HepG2 (cell line): ENCODE data around the gene PHF2. TPM values are rescaled to one million over a fixed set of nuclear protein-coding genes. Genes with fewer than 3 reads are reported as not detected.

Experiments
- ATAC-seq: fragments of 200-7000 bp; cut with Tn5 transposase; 3 replicates; pipeline ENCODE4 v1.9.1; 2020; ENCODE audit warnings: mild to moderate bottlenecking, moderate library complexity
- BruUV-seq: library from RNA; stranded (reverse); fragments of 400-500 nt; replicated peaks from 2 replicates; lab custom pipeline; 2021; lab: Mats Ljungman, UMichigan
- CTCF ChIA-PET: fragments of 300-600 bp; formaldehyde crosslinking; extraction: SDS; loops from one replicate; lab custom pipeline; 2021; ENCODE audit warnings: low total read pairs, inconsistent platforms, low intra/inter-chr PET ratio; lab: Yijun Ruan, JAX
- POLR2A ChIA-PET: fragments of 350-600 bp; sonication (Branson Sonifier 250); formaldehyde crosslinking; loops from one replicate; lab custom pipeline; 2020; ENCODE audit warnings: antibody characterized with exemption, inconsistent platforms; lab: Yijun Ruan, JAX
- DNase-seq: peaks from one replicate; pipeline ENCODE4 v3.0.0-alpha.2; 2015; ENCODE audit warnings: low spot score
- FAIRE-seq: peaks from 3 replicates; lab custom pipeline; 2011; peaks lifted over from hg19 to GRCh38; lab: Jason Lieb, UNC
- H2AFZ ChIP-seq: one replicate; pipeline ENCODE4 v1.6.1; 2011; ENCODE audit warnings: low read length, inconsistent platforms
- H3K27ac ChIP-seq: fragments of 300-600 bp; 3 replicates; pipeline ENCODE4 v1.8.0; 2011; ENCODE audit warnings: mixed run types, mild to moderate bottlenecking, mixed read lengths, low read length, inconsistent platforms; ENCODE audit not compliant: insufficient read depth; ENCODE audit errors: extremely low read length
- H3K27me3 ChIP-seq, 2 experiments: fragments of 200-600 bp in 1 of 2; 2 replicates in 1 of 2; 3 replicates in 1 of 2; pipeline versions ENCODE4 v1.6.0 to v1.8.0; 2011; ENCODE audit warnings: low read length in 2 of 2, mild to moderate bottlenecking in 2 of 2, moderate library complexity in 2 of 2, inconsistent platforms in 1 of 2; ENCODE audit not compliant: insufficient read depth in 2 of 2, control insufficient read depth in 1 of 2
- H3K36me3 ChIP-seq, 2 experiments: fragments of 200-600 bp in 1 of 2; replicated peaks in 1 of 2; 2 replicates in 1 of 2; 3 replicates in 1 of 2; pipeline versions ENCODE4 v1.5.1 to v1.8.0; 2011; ENCODE audit warnings: low read length in 2 of 2, inconsistent platforms in 1 of 2; ENCODE audit not compliant: insufficient read depth in 2 of 2, control insufficient read depth in 1 of 2
- H3K4me1 ChIP-seq: 2 replicates; pipeline ENCODE4 v1.5.1; 2012; ENCODE audit warnings: low read length, inconsistent platforms; ENCODE audit not compliant: insufficient read depth
- H3K4me2 ChIP-seq: 2 replicates; pipeline ENCODE4 v1.6.0; 2011; ENCODE audit warnings: low read depth, low read length, inconsistent platforms
- H3K4me3 ChIP-seq, 3 experiments: fragments of 200-600 bp in 1 of 3; sonication (generic), shearing (Covaris generic) in 1 of 3; replicated peaks in 1 of 3; 2 replicates each; pipeline ENCODE4 v1.5.1; 2011 to 2016; ENCODE audit warnings: low read length in 3 of 3, inconsistent platforms in 2 of 3, low read depth in 2 of 3, mild to moderate bottlenecking in 2 of 3, control low read depth in 1 of 3, mixed read lengths in 1 of 3; ENCODE audit not compliant: insufficient read depth in 1 of 3
- H3K79me2 ChIP-seq: one replicate; pipeline ENCODE4 v1.6.1; 2011; ENCODE audit warnings: low read length, inconsistent platforms; ENCODE audit not compliant: insufficient read depth
- H3K9ac ChIP-seq: 2 replicates; pipeline ENCODE4 v1.6.0; 2011; ENCODE audit warnings: mild to moderate bottlenecking, low read depth, low read length, inconsistent platforms; ENCODE audit not compliant: insufficient read depth
- H3K9me3 ChIP-seq: 2 replicates; pipeline ENCODE4 v1.5.1; 2012; ENCODE audit warnings: mild to moderate bottlenecking, low read length
- H4K20me1 ChIP-seq: 2 replicates; pipeline ENCODE4 v1.6.0; 2011; ENCODE audit warnings: inconsistent platforms, mild to moderate bottlenecking, low read length, moderate library complexity; ENCODE audit not compliant: insufficient read depth
- ARID2 ChIP-seq: sonication (generic); formaldehyde crosslinking; IDR thresholded peaks from 2 replicates; pipeline ENCODE4 v1.8.1; 2022; ENCODE audit warnings: mild to moderate bottlenecking, missing genetic modification reagents, borderline replicate concordance
- ARNT ChIP-seq: fragments of 450-650 bp; IDR thresholded peaks from 2 replicates; pipeline ENCODE4 v1.6.1; 2017
- BRCA1 ChIP-seq: sonication (generic); formaldehyde crosslinking; IDR thresholded peaks from 2 replicates; pipeline ENCODE4 v1.4.0; 2020; ENCODE audit warnings: missing genetic modification reagents
- CHD2 ChIP-seq: IDR thresholded peaks from 2 replicates; pipeline ENCODE4 v1.6.1; 2011; ENCODE audit warnings: low read depth, low read length, improper control_type of control experiment
- HMGA1 ChIP-seq: sonication (generic); formaldehyde crosslinking; conservative IDR thresholded peaks from 2 replicates; pipeline ENCODE4 v1.4.0; 2020; ENCODE audit warnings: missing genetic modification reagents
- MED13 ChIP-seq: sonication (generic); formaldehyde crosslinking; IDR thresholded peaks from 2 replicates; pipeline ENCODE4 v1.5.0; 2020; ENCODE audit warnings: missing genetic modification reagents
- MYNN ChIP-seq: sonication (generic); formaldehyde crosslinking; IDR thresholded peaks from 2 replicates; pipeline ENCODE4 v1.4.0; 2020; ENCODE audit warnings: mild to moderate bottlenecking, low read depth, missing genetic modification reagents
- NFATC3 ChIP-seq: sonication (generic); formaldehyde crosslinking; IDR thresholded peaks from 2 replicates; pipeline ENCODE4 v1.5.1; 2020; ENCODE audit warnings: mild to moderate bottlenecking, missing genetic modification reagents
- RAD21 ChIP-seq: fragments of 450-650 bp; formaldehyde crosslinking; IDR thresholded peaks from 2 replicates; pipeline ENCODE4 v1.5.0; 2020; ENCODE audit warnings: mild to moderate bottlenecking
- SCMH1 ChIP-seq: sonication (generic); formaldehyde crosslinking; IDR thresholded peaks from 2 replicates; pipeline ENCODE4 v1.9.0; 2021; ENCODE audit warnings: missing genetic modification reagents, mild to moderate bottlenecking, borderline replicate concordance
- ZFP90 ChIP-seq: sonication (generic); formaldehyde crosslinking; IDR thresholded peaks from 2 replicates; pipeline ENCODE4 v1.8.0; 2022; ENCODE audit warnings: missing genetic modification reagents, mild to moderate bottlenecking, inconsistent platforms, borderline replicate concordance
- ZNF121 ChIP-seq: sonication (generic); formaldehyde crosslinking; IDR thresholded peaks from 2 replicates; pipeline ENCODE4 v1.5.0; 2020; ENCODE audit warnings: mild to moderate bottlenecking, missing genetic modification reagents
- ZNF614 ChIP-seq: IDR thresholded peaks from 2 replicates; pipeline ENCODE4 v1.6.1; 2018; ENCODE audit warnings: missing biosample characterization, missing genetic modification reagents, inconsistent platforms, borderline replicate concordance
- WGBS: methylation state at CpG from one replicate; pipeline ENCODE4 v1.1.6; 2017; ENCODE audit warnings: low lambda C conversion rate; 5-methylcytosine and 5-hydroxymethylcytosine counted together
- in situ Hi-C: cut with HindIII; loops from 2 replicates; pipeline ENCODE4 v1.10.0; 2017; ENCODE audit warnings: low pct_unique_long_range_greater_than_20kb; ENCODE audit not compliant: extremely low pct_ligation_motif_present
- intact Hi-C: fragments of 100-400 bp; cut with micrococcal nuclease; formaldehyde crosslinking; loops from one replicate; pipeline ENCODE4 v1.10.0; 2022; ENCODE audit not compliant: unreplicated experiment
- polyA plus RNA-seq, 8 experiments: library from polyadenylated mRNA; depleted of rRNA in 3 of 8; stranded (reverse) in 7 of 8; unstranded in 1 of 8; fragments of >200 nt; fragmentation: Illumina TruSeq in 4 of 8; extraction: Trizol in 4 of 8; gene quantifications; 2 replicates each; pipeline versions ENCODE4 v1.2.1 to v1.2.3, GENCODE V29; 2011 to 2016; ENCODE audit warnings: low read depth in 4 of 8, missing spikeins in 1 of 8, mixed read lengths in 1 of 8; ENCODE audit not compliant: insufficient read depth in 1 of 8
- total RNA-seq, 5 experiments: library from RNA; depleted of rRNA; stranded (reverse); fragments of >200 nt; fragmentation: Illumina TruSeq; extraction: Trizol; gene quantifications; 2 replicates each; pipeline ENCODE4 v1.2.3, GENCODE V29; 2016; ENCODE audit warnings: low read depth in 1 of 5
- TF ChIP-seq, protein P1 (sequence below): sonication (generic); formaldehyde crosslinking; IDR thresholded peaks from 2 replicates; pipeline ENCODE4 v1.4.0; 2020; ENCODE audit warnings: missing genetic modification reagents, borderline replicate concordance

Gene PHF2
- total and polyA plus RNA-seq, 2 of the 13 experiments (the other 11 are each of a cell fraction or from before 2014, with no cell fraction given): 6.6 to 9.1 TPM

DNA sequence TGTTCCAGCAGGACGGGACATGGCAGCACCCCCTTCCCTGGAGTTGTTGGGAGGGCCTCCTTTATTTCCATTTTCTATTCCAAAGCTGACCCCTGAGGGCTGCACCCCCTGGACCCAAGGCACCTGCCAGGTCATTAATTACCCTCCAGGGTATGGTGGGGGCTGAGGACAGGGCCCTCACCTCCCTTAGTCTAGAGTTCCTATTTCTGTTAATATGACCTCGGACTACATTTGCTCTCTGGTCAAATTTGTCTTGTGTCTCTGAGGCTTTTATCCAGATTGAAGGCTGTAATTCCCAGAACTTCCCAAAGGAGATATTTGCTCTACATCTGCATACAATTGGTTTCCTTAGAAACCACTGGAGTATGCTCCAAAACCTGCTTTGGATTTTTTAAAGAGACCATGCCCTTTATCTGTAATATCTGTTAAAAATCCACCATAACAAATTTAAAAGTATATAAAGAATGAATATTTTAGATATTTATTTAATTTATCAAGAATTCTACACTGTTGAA lies 16.8 kb downstream of the PHF2 start:
- ATAC-seq: no peak
- DNase-seq: no peak
- Histone ChIP-seq H3K9ac (no peak overlapping the region), H3K36me3 (no peaks in the 10 kb centered on the region), H3K27me3 (no peaks in the 10 kb centered on the region), H3K4me3 (no peak overlapping the region), H2AFZ (no peak overlapping the region), H3K9me3 (no peaks in the 10 kb centered on the region), H3K27ac (no peak overlapping the region), H3K4me2 (no peak overlapping the region), H3K79me2 (peaks cover 21% of the 10 kb centered on the region), H4K20me1 (no peaks in the 10 kb centered on the region; the same call in 1 of the 2 replicates), H3K4me1 (peaks cover 51% of the 10 kb centered on the region)
- no TSS peak for BruUV-seq
- ChIA-PET CTCF (interaction anchor here (1.5 kb wide), 1 partner anchor 27 kb away, joined by 7 read pairs; no protein-coding TSS in a partner anchor), POLR2A (interaction anchor here (0.9 kb wide), 1 partner anchor 11 kb away, joined by 5 read pairs; no protein-coding TSS in a partner anchor)
- FAIRE-seq: no peak
- TF ChIP-seq, protein P1, sequence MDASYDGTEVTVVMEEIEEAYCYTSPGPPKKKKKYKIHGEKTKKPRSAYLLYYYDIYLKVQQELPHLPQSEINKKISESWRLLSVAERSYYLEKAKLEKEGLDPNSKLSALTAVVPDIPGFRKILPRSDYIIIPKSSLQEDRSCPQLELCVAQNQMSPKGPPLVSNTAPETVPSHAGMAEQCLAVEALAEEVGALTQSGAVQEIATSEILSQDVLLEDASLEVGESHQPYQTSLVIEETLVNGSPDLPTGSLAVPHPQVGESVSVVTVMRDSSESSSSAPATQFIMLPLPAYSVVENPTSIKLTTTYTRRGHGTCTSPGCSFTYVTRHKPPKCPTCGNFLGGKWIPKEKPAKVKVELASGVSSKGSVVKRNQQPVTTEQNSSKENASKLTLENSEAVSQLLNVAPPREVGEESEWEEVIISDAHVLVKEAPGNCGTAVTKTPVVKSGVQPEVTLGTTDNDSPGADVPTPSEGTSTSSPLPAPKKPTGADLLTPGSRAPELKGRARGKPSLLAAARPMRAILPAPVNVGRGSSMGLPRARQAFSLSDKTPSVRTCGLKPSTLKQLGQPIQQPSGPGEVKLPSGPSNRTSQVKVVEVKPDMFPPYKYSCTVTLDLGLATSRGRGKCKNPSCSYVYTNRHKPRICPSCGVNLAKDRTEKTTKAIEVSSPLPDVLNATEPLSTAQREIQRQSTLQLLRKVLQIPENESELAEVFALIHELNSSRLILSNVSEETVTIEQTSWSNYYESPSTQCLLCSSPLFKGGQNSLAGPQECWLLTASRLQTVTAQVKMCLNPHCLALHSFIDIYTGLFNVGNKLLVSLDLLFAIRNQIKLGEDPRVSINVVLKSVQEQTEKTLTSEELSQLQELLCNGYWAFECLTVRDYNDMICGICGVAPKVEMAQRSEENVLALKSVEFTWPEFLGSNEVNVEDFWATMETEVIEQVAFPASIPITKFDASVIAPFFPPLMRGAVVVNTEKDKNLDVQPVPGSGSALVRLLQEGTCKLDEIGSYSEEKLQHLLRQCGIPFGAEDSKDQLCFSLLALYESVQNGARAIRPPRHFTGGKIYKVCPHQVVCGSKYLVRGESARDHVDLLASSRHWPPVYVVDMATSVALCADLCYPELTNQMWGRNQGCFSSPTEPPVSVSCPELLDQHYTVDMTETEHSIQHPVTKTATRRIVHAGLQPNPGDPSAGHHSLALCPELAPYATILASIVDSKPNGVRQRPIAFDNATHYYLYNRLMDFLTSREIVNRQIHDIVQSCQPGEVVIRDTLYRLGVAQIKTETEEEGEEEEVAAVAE: no peak
- no peak for TF ChIP-seq MYNN (CRISPR knock-in tag)
- TF ChIP-seq SCMH1 (CRISPR knock-in tag): no peak
- no peak for TF ChIP-seq HMGA1
- no peak for TF ChIP-seq RAD21 (CRISPR knock-in tag)
- no peak for TF ChIP-seq CHD2
- TF ChIP-seq ARNT: no peak
- TF ChIP-seq NFATC3 (CRISPR knock-in tag): no peak
- no peak for TF ChIP-seq ZNF121 (CRISPR knock-in tag)
- TF ChIP-seq MED13 (CRISPR knock-in tag): no peak
- TF ChIP-seq ARID2 (CRISPR knock-in tag): no peak
- TF ChIP-seq ZNF614 (CRISPR knock-in tag): no peak
- TF ChIP-seq BRCA1 (CRISPR knock-in tag): no peak
- no peak for TF ChIP-seq ZFP90 (CRISPR knock-in tag)
- in situ Hi-C loops (no loop called here), intact Hi-C loops (no loop called here)
- 74% methylated on average over 2 of the region's 2 CpGs for WGBS
